GM23248 (cell line): ENCODE results near the gene OR1M1. TPM values are rescaled to one million over a fixed set of nuclear protein-coding genes. Genes with fewer than 3 reads are reported as not detected.
"Not testable (repeated sequence)": the region's sequence is repeated elsewhere in the genome, so short reads cannot be mapped to it uniquely, and the experiment has no call there.

Source experiments
- DNase-seq: peaks from one replicate; pipeline ENCODE4 v3.0.0-alpha.2; 2015
- H2AFZ ChIP-seq: fragments of 200-600 bp; sonication (generic); 2 replicates; pipeline ENCODE4 v1.6.1; 2016; ENCODE audit warnings: antibody characterized with exemption
- H3F3A ChIP-seq: fragments of 200-600 bp; sonication (generic); 2 replicates; pipeline ENCODE4 v1.6.1; 2016; ENCODE audit warnings: mild to moderate bottlenecking, antibody characterized with exemption, mixed run types; ENCODE audit not compliant: insufficient read depth
- H3K27ac ChIP-seq: fragments of 200-600 bp; sonication (generic); 2 replicates; pipeline ENCODE4 v1.5.1; 2016; ENCODE audit warnings: mild to moderate bottlenecking
- H3K27me3 ChIP-seq: fragments of 200-600 bp; sonication (generic); replicated peaks from 2 replicates; pipeline ENCODE4 v1.6.1; 2016; ENCODE audit warnings: mild to moderate bottlenecking; ENCODE audit not compliant: insufficient read depth
- H3K36me3 ChIP-seq: fragments of 200-600 bp; sonication (generic); 2 replicates; pipeline ENCODE4 v1.6.1; 2016; ENCODE audit warnings: low read depth, mild to moderate bottlenecking
- H3K4me1 ChIP-seq: fragments of 200-600 bp; sonication (generic); 2 replicates; pipeline ENCODE4 v1.6.1; 2016; ENCODE audit warnings: mild to moderate bottlenecking; ENCODE audit not compliant: insufficient read depth
- H3K4me2 ChIP-seq: fragments of 200-600 bp; sonication (generic); one replicate; pipeline ENCODE4 v1.6.1; 2016; ENCODE audit warnings: mild to moderate bottlenecking; ENCODE audit not compliant: unreplicated experiment
- H3K4me3 ChIP-seq: fragments of 200-600 bp; sonication (generic); 2 replicates; pipeline ENCODE4 v1.5.1; 2016; ENCODE audit warnings: mild to moderate bottlenecking
- H3K79me2 ChIP-seq: fragments of 200-600 bp; sonication (generic); 2 replicates; pipeline ENCODE4 v1.6.1; 2016; ENCODE audit warnings: mild to moderate bottlenecking; ENCODE audit not compliant: insufficient read depth
- H3K9ac ChIP-seq: fragments of 200-600 bp; sonication (generic); 2 replicates; pipeline ENCODE4 v1.6.1; 2016; ENCODE audit warnings: mild to moderate bottlenecking
- H3K9me2 ChIP-seq: fragments of 200-600 bp; sonication (generic); 2 replicates; pipeline ENCODE4 v1.6.1; 2016; ENCODE audit warnings: mixed run types, mild to moderate bottlenecking, moderate library complexity; ENCODE audit not compliant: insufficient read depth
- H3K9me3 ChIP-seq: fragments of 200-600 bp; sonication (generic); one replicate; pipeline ENCODE4 v1.6.1; 2017; ENCODE audit warnings: low read depth
- H4K20me1 ChIP-seq: fragments of 200-600 bp; sonication (generic); 2 replicates; pipeline ENCODE4 v1.6.0; 2016; ENCODE audit not compliant: insufficient read depth
- EZH2 ChIP-seq: fragments of 200-600 bp; sonication (generic); IDR thresholded peaks from 2 replicates; pipeline ENCODE4 v1.6.1; 2018; ENCODE audit warnings: antibody characterized with exemption, mild to moderate bottlenecking; ENCODE audit not compliant: insufficient read depth, poor library complexity, severe bottlenecking
- EZH2phosphoT487 ChIP-seq: fragments of 200-600 bp; sonication (generic); IDR thresholded peaks from 2 replicates; pipeline ENCODE4 v1.6.1; 2018; ENCODE audit warnings: antibody characterized with exemption, moderate library complexity, mild to moderate bottlenecking, low read depth; ENCODE audit not compliant: insufficient read depth
- WGBS, 2 experiments: methylation state at CpG; one replicate each; pipeline ENCODE4 v1.1.6; 2015 to 2017; ENCODE audit warnings: low lambda C conversion rate in 2 of 2, low coverage in 1 of 2; ENCODE audit errors: missing lambda C conversion rate in 2 of 2; 5-methylcytosine and 5-hydroxymethylcytosine counted together
- in situ Hi-C: fragments of 300-500 bp; cut with MboI; formaldehyde crosslinking; loops from 2 replicates; pipeline ENCODE4 v1.15.0; 2020
- polyA plus RNA-seq: library from polyadenylated mRNA; unstranded; fragments of >200 nt; fragmentation: Nextera tagmentation; extraction: Ambion mirVana; gene quantifications from 2 replicates; pipeline ENCODE4 v1.2.1, GENCODE V29; 2016
- total RNA-seq: library from RNA; depleted of rRNA; stranded (reverse); fragments of >200 nt; shearing (Covaris generic); gene quantifications from 2 replicates; pipeline ENCODE4 v1.2.3, GENCODE V29; 2014

OR1M1 gene
- total and polyA plus RNA-seq, 2 experiments from 2014 or later: not detected

DNA sequence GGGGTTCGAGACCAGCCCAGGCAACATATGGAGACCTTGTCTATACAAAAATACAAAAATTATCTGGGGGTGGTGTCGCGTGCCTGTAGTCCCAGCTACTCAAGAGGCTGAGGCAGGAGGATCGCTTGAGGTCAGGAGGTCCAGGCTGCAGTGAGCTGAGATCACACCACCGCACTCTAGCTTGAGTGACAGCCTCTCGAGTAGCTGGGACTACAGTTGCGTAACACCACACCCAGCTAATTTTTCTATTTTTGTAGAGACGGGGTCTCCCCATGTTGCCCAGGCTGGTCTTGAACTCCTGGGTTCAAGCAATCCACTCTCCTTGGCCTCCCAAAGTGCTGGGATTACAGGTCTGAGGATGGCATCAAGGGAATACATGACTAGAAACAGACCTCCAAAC is 45.8 kb upstream of the OR1M1 start:
- no peak overlapping the region for H3K4me2 ChIP-seq
- no peak overlapping the region for H2AFZ ChIP-seq
- WGBS, 2 experiments: 54 to 59% methylated on average over 8 of the region's 8 CpGs
- no peaks in the 10 kb centered on the region for H4K20me1 ChIP-seq
- no peak overlapping the region for H3K9ac ChIP-seq
- H3K4me1 ChIP-seq: no peaks in the 10 kb centered on the region
- no peaks in the 10 kb centered on the region for H3K9me2 ChIP-seq
- no peaks in the 10 kb centered on the region for H3F3A ChIP-seq
- H3K27me3 ChIP-seq: no peaks in the 10 kb centered on the region
- H3K9me3 ChIP-seq: no peaks in the 10 kb centered on the region
- in situ Hi-C loops: no loop called here
- TF ChIP-seq EZH2phosphoT487 (no peak), EZH2 (no peak)
- no peak for DNase-seq
- no peak overlapping the region for H3K4me3 ChIP-seq
- no peak overlapping the region for H3K27ac ChIP-seq
- no peaks in the 10 kb centered on the region for H3K36me3 ChIP-seq
- no peaks in the 10 kb centered on the region for H3K79me2 ChIP-seq

DNA sequence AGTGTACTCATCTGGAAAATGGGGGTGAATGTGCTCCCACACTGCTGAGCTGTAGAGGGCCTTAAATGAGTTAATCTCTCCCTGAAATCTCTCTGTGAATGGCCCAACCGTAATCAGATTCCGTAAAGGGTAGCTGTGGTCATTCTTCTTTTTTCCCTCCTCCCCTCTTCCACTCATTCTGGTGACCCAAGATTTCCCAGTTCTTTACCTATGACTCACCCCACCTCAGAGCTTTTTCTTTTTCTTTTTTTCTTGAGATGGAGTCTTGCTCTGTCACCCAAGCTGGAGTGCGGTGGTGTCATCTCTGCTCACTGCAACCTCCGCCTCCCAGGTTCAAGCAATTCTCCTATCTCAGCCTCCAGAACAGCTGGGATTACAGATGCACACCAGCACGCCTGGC is 43.3 kb upstream of the OR1M1 start:
- WGBS, 2 experiments: 38 to 44% methylated on average over 5 of the region's 5 CpGs
- H3K27me3 ChIP-seq: no peaks in the 10 kb centered on the region
- no peak for DNase-seq

DNA sequence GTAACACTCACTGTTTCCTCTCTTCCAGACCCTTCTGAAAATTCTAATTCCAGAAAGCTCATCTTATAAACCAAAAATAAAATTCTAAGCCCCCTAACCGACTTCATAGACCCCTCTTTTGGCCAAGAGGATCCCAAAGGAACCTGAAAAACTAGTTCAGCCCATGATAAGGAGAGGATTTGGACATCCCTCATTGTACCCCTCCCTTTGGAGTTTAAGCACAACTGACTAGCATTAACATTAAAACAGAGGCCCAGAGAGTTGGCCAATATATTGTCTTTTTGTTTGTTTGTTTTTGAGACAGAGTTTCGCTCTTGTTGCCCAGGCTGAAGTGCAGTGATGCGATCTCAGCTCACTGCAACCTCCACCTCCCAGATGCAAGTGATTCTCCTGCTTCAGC is 42.4 kb upstream of the OR1M1 start:
- H2AFZ ChIP-seq: no peak overlapping the region
- no peak overlapping the region for H3K4me3 ChIP-seq
- H3K27me3 ChIP-seq: no peaks in the 10 kb centered on the region
- no peak for TF ChIP-seq EZH2phosphoT487
- TF ChIP-seq EZH2: no peak
- 27 to 31% methylated on average over 3 of the region's 3 CpGs for WGBS, 2 experiments
- no peaks in the 10 kb centered on the region for H3K79me2 ChIP-seq
- no peaks in the 10 kb centered on the region for H3K36me3 ChIP-seq
- no peaks in the 10 kb centered on the region for H3F3A ChIP-seq
- in situ Hi-C loops: no loop called here
- H3K4me2 ChIP-seq: no peak overlapping the region
- H3K27ac ChIP-seq: no peak overlapping the region
- no peak for DNase-seq
- no peaks in the 10 kb centered on the region for H4K20me1 ChIP-seq
- no peak overlapping the region for H3K9ac ChIP-seq
- no peaks in the 10 kb centered on the region for H3K4me1 ChIP-seq
- no peaks in the 10 kb centered on the region for H3K9me3 ChIP-seq
- H3K9me2 ChIP-seq: no peaks in the 10 kb centered on the region

More for the DNA sequence above, 43.3 kb upstream of the OR1M1 start:
- TF ChIP-seq EZH2phosphoT487 (no peak), EZH2 (no peak)
- Histone ChIP-seq H2AFZ (no peak overlapping the region), H3K9ac (no peak overlapping the region), H4K20me1 (no peaks in the 10 kb centered on the region), H3K27ac (no peak overlapping the region), H3K9me2 (no peaks in the 10 kb centered on the region), H3K4me1 (no peaks in the 10 kb centered on the region), H3K9me3 (no peaks in the 10 kb centered on the region), H3F3A (no peaks in the 10 kb centered on the region), H3K36me3 (no peaks in the 10 kb centered on the region), H3K4me3 (no peak overlapping the region), H3K4me2 (no peak overlapping the region), H3K79me2 (no peaks in the 10 kb centered on the region)
- in situ Hi-C loops: no loop called here

DNA sequence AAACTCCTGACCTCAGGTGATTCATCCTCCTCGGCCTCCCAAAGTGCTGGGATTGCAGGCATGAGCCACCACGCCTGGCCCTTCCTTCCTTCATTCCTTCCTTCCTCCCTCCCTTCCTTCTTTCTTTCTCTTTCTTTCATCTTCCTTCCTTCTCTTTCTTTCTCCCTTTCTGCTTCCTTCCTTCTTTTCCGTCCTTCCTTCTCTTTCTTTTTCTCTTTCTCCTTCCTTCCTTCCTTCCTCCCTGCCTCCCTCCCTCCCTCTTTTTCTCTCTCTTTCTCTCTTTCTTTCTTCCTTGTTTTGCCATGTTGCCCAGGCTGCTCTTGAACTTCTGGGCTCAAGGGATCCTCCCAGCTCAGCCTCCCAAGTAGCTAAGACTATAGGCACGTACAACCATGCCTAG is 40.2 kb upstream of the OR1M1 start:
- DNase-seq: no peak
- no peak overlapping the region for H2AFZ ChIP-seq
- H3K36me3 ChIP-seq: no peaks in the 10 kb centered on the region
- H3K9ac ChIP-seq: no peak overlapping the region
- no peak overlapping the region for H3K4me2 ChIP-seq
- in situ Hi-C loops: no loop called here
- no peak overlapping the region for H3K4me3 ChIP-seq
- H3K27me3 ChIP-seq: no peaks in the 10 kb centered on the region
- H3K9me3 ChIP-seq: no peaks in the 10 kb centered on the region
- H3K9me2 ChIP-seq: no peaks in the 10 kb centered on the region
- 24 to 34% methylated on average over 4 of the region's 4 CpGs for WGBS, 2 experiments
- no peaks in the 10 kb centered on the region for H3F3A ChIP-seq
- no peaks in the 10 kb centered on the region for H3K4me1 ChIP-seq
- H4K20me1 ChIP-seq: no peaks in the 10 kb centered on the region
- H3K79me2 ChIP-seq: no peaks in the 10 kb centered on the region
- H3K27ac ChIP-seq: no peak overlapping the region
- TF ChIP-seq EZH2phosphoT487: no peak

DNA sequence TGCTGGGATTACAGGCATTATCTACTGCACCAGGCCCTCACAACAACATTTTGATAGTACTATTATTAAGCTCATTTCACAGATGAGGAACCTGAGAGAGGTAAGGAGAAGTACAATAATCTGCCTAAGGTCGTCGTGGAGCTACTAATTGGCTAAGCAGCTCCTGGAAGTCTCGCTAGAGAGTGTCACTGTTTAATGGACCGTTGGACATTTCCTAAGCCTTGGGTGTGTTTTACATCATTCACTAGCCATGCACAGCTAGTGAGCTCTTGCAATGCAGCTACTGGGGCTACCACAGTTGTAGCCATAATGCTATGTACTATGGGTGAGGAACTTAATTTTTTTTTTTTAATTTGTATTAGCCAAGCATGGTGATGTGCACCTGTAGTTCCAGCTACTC is 34.0 kb upstream of the OR1M1 start:
- Histone ChIP-seq H3K27me3 (no peaks in the 10 kb centered on the region), H3K36me3 (no peaks in the 10 kb centered on the region), H3K9me3 (no peaks in the 10 kb centered on the region), H4K20me1 (no peaks in the 10 kb centered on the region), H3K4me3 (no peak overlapping the region), H3F3A (no peaks in the 10 kb centered on the region), H3K9ac (no peak overlapping the region), H3K27ac (no peak overlapping the region), H3K79me2 (no peaks in the 10 kb centered on the region), H3K4me2 (no peak overlapping the region), H3K4me1 (no peaks in the 10 kb centered on the region), H2AFZ (no peak overlapping the region), H3K9me2 (no peaks in the 10 kb centered on the region)
- no peak for DNase-seq
- no peak for TF ChIP-seq EZH2phosphoT487
- no peak for TF ChIP-seq EZH2
- WGBS, 2 experiments: 27 to 41% methylated on average over 4 of the region's 4 CpGs
- in situ Hi-C loops: no loop called here

DNA sequence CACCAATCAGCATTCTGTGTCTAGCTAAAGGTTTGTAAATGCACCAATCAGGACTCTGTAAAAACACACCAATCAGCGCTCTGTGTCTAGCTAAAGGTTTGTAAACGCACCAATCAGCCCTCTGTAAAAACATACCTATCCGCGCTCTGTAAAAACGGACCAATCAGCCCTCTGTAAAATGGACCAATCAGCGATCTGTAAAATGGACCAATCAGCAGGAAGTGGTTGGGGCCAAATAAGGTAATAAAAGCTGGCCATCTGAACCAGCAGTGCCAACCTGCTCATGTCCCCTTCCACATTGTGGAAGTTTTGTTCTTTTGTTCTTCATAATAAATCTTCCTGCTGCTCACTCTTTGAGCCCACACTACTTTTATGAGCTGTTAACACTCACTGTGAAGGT is 33.2 kb upstream of the OR1M1 start:
- H3K36me3 ChIP-seq, H4K20me1 ChIP-seq, H3F3A ChIP-seq, H3K9ac ChIP-seq, H3K9me3 ChIP-seq, H3K4me1 ChIP-seq, H2AFZ ChIP-seq, H3K4me3 ChIP-seq, H3K9me2 ChIP-seq, H3K79me2 ChIP-seq, DNase-seq, H3K27ac ChIP-seq, in situ Hi-C loops, H3K27me3 ChIP-seq, H3K4me2 ChIP-seq: not testable (repeated sequence)
- WGBS, 2 experiments: 62 to 71% methylated on average over 6 of the region's 6 CpGs
